Tibial nerve (tissue), 3 donors: Measurements from ENCODE around the gene UMAD1.

Experiments
- CTCF ChIP-seq, 5 experiments: fragments of 200-600 bp in 3 of 5; fragments of 450-650 bp in 2 of 5; sonication (generic) in 3 of 5; IDR thresholded peaks; one replicate each; pipeline ENCODE4 v1.5.1; 2016 to 2019; ENCODE audit warnings: antibody characterized with exemption in 5 of 5, mild to moderate bottlenecking in 3 of 5, moderate library complexity in 2 of 5
- POLR2A ChIP-seq, 2 donors: fragments of 450-650 bp; IDR thresholded peaks; one replicate each; pipeline ENCODE4 v1.6.1; 2017; ENCODE audit warnings: antibody characterized with exemption in 2 of 2, mild to moderate bottlenecking in 2 of 2, moderate library complexity in 2 of 2

DNA sequence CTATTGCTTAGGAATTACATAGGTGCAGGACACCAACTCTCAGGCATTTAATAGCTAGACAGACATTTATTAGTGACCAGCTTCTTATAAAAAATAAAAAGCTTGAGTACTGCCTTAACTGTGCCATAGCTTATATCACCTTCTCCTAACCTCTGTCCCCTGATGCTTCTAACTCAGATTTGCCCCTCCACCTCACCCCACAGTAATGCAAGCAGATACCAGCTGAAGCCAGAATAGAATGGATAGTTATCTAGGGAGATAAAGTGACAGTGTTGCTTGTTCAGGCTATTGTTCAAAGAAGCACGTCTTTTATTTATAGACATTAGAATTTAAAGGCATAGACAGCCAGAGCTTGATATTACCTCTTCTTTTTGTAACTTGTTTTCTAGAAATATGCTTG, 228.5 kb downstream of the UMAD1 start:
- TF ChIP-seq CTCF (IDR thresholded peaks at IDR 0.05) (no peak), POLR2A (IDR thresholded peaks at IDR 0.05) (no peak)
